ENCODE measurements around the gene STUB1.

STUB1 gene

GRCh38 chr16:679814-680624 is at the start of gene STUB1:
TSS of gene STUB1 (plus strand) at chr16:680410. CDS start at chr16:680526, 116 bp downstream.
- peaks cover 33% of the 10 kb centered on the region for H3K36me3 ChIP-seq (ENCODE audit: insufficient read depth, insufficient read length, low read length)
- peaks cover 11% of the 10 kb centered on the region for H3K27me3 ChIP-seq (ENCODE audit: insufficient read depth, insufficient read length)
- H3K4me3 ChIP-seq (ENCODE audit: insufficient read length, low read depth), result peak within 1 kb of the TSS; percentile 93
- TF ChIP-seq YY1 (IDR thresholded peaks at IDR 0.05; ENCODE audit: insufficient read depth, insufficient read length) (no peak), SUZ12 (IDR thresholded peaks at IDR 0.05; ENCODE audit: extremely low read depth, insufficient read depth, insufficient read length) (no peak), ZNF274 (IDR thresholded peaks at IDR 0.05; ENCODE audit: low read depth, low read length) (no peak)
- H3K9me3 ChIP-seq (ENCODE audit: insufficient read depth, low read length), result no peaks in the 10 kb centered on the region
- peak within 1 kb of the TSS; percentile 98 for H3K9ac ChIP-seq (ENCODE audit: insufficient read length, low read depth)
- peak; percentile 78 for DNase-seq (ENCODE audit: low read depth, low spot score)
- peaks cover 33% of the 10 kb centered on the region for H3K4me1 ChIP-seq (ENCODE audit: insufficient read depth, insufficient read length)

DNA sequence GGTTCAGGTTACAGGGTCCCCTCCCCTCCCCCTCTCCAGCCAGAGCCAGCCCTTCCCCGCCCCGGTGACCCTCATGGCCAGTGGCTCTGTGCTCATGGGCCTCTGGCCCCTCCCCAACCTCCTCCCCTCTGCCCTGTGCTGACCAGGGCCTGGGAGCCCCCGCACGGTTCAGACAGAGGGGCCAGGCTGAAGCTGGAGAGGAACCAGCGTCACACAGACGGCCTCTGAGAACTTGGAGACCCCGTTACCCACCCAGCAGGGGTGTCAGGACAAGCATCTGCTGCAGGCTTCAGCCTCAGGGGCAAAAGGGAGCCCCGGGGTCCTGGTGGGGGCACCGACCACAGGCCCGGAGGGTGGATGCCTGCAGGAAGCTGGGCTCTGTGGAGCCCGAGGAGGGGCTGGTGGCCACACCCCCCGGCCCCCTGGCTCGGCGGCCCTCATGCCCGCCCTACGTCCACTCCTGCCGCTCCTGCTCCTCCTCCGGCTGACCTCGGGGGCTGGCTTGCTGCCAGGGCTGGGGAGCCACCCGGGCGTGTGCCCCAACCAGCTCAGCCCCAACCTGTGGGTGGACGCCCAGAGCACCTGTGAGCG is 49.3 kb upstream of the STUB1 start, which contains the start of gene WFIKKN1:
Gene WFIKKN1, plus strand, starts transcription at position 171 of the 591 bp plus-strand sequence. Its CDS starts 269 bp downstream, at position 440.
- no peak for TF ChIP-seq ZNF274 (IDR thresholded peaks at IDR 0.05; ENCODE audit: low read depth, low read length)
- no peak for TF ChIP-seq SUZ12 (IDR thresholded peaks at IDR 0.05; ENCODE audit: extremely low read depth, insufficient read depth, insufficient read length)
- TF ChIP-seq YY1 (IDR thresholded peaks at IDR 0.05; ENCODE audit: insufficient read depth, insufficient read length), result no peak
- H3K4me3 ChIP-seq (ENCODE audit: insufficient read length, low read depth), result peak within 1 kb of the TSS; percentile 46
- peaks cover 54% of the 10 kb centered on the region for H3K4me1 ChIP-seq (ENCODE audit: insufficient read depth, insufficient read length)
- peak within 1 kb of the TSS; percentile 87 for H3K9ac ChIP-seq (ENCODE audit: insufficient read length, low read depth)
- no peaks in the 10 kb centered on the region for H3K9me3 ChIP-seq (ENCODE audit: insufficient read depth, low read length)
- no peak for DNase-seq (ENCODE audit: low read depth, low spot score)
- H3K27me3 ChIP-seq (ENCODE audit: insufficient read depth, insufficient read length), result no peaks in the 10 kb centered on the region
- H3K36me3 ChIP-seq (ENCODE audit: insufficient read depth, insufficient read length, low read length), result peaks cover 49% of the 10 kb centered on the region

DNA sequence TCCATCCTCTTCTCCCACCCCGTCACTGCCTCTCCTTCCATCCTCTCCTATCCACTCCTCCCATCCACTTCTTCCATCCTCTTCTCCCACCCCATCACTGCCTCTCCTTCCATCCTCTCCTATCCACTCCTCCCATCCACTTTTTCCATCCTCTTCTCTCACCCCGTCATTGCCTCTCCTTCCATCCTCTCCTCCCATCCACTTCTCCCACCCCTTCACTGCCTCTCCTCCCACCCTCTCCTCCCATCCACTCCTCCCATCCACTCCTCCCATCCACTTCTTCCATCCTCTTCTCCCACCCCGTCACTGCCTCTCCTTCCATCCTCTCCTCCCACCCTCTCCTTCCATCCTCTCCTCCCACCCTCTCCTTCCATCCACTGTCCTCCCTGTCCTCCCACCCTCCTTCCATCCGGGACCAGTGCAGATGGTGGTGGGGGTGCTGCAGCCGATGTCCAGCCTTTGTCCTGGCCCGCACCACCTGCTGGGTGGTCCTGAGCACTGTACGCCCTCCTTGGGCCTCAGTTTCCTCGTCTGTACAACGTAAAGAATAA is 48.3 kb upstream of the STUB1 start:
- DNase-seq (ENCODE audit: low read depth, low spot score), result no peak
- H3K4me3 ChIP-seq (ENCODE audit: insufficient read length, low read depth), result no peak overlapping the region
- peaks cover 44% of the 10 kb centered on the region for H3K36me3 ChIP-seq (ENCODE audit: insufficient read depth, insufficient read length, low read length)
- no peak for TF ChIP-seq ZNF274 (IDR thresholded peaks at IDR 0.05; ENCODE audit: low read depth, low read length)
- TF ChIP-seq SUZ12 (IDR thresholded peaks at IDR 0.05; ENCODE audit: extremely low read depth, insufficient read depth, insufficient read length), result no peak
- TF ChIP-seq YY1 (IDR thresholded peaks at IDR 0.05; ENCODE audit: insufficient read depth, insufficient read length), result no peak
- peaks cover 49% of the 10 kb centered on the region for H3K4me1 ChIP-seq (ENCODE audit: insufficient read depth, insufficient read length)
- H3K9ac ChIP-seq (ENCODE audit: insufficient read length, low read depth), result peak overlapping the region; percentile 44
- H3K27me3 ChIP-seq (ENCODE audit: insufficient read depth, insufficient read length), result no peaks in the 10 kb centered on the region
- H3K9me3 ChIP-seq (ENCODE audit: insufficient read depth, low read length), result no peaks in the 10 kb centered on the region

- H3K4me3 ChIP-seq (ENCODE audit: insufficient read length, low read depth), result no peak overlapping the region
- H3K9me3 ChIP-seq (ENCODE audit: insufficient read depth, low read length), result no peaks in the 10 kb centered on the region
- peaks cover 44% of the 10 kb centered on the region for H3K4me1 ChIP-seq (ENCODE audit: insufficient read depth, insufficient read length)
Observed at GRCh38 chr16:632486-633335, 47.5 kb upstream of the STUB1 start.

DNA sequence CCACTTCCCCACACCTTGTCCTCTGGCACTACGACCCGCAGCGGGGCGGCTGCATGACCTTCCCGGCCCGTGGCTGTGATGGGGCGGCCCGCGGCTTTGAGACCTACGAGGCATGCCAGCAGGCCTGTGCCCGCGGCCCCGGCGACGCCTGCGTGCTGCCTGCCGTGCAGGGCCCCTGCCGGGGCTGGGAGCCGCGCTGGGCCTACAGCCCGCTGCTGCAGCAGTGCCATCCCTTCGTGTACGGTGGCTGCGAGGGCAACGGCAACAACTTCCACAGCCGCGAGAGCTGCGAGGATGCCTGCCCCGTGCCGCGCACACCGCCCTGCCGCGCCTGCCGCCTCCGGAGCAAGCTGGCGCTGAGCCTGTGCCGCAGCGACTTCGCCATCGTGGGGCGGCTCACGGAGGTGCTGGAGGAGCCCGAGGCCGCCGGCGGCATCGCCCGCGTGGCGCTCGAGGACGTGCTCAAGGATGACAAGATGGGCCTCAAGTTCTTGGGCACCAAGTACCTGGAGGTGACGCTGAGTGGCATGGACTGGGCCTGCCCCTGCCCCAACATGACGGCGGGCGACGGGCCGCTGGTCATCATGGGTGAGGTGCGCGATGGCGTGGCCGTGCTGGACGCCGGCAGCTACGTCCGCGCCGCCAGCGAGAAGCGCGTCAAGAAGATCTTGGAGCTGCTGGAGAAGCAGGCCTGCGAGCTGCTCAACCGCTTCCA is 46.7 kb upstream of the STUB1 start:
- no peaks in the 10 kb centered on the region for H3K27me3 ChIP-seq (ENCODE audit: insufficient read depth, insufficient read length)
- H3K36me3 ChIP-seq (ENCODE audit: insufficient read depth, insufficient read length, low read length), result peaks cover 33% of the 10 kb centered on the region
- H3K9me3 ChIP-seq (ENCODE audit: insufficient read depth, low read length), result no peaks in the 10 kb centered on the region
- H3K9ac ChIP-seq (ENCODE audit: insufficient read length, low read depth), result no peak overlapping the region
- no peak for DNase-seq (ENCODE audit: low read depth, low spot score)
- H3K4me1 ChIP-seq (ENCODE audit: insufficient read depth, insufficient read length), result peaks cover 44% of the 10 kb centered on the region
- no peak overlapping the region for H3K4me3 ChIP-seq (ENCODE audit: insufficient read length, low read depth)
- TF ChIP-seq YY1 (IDR thresholded peaks at IDR 0.05; ENCODE audit: insufficient read depth, insufficient read length), result no peak
- TF ChIP-seq SUZ12 (IDR thresholded peaks at IDR 0.05; ENCODE audit: extremely low read depth, insufficient read depth, insufficient read length), result no peak

More at GRCh38 chr16:632486-633335, 47.5 kb upstream of the STUB1 start:
- Histone ChIP-seq H3K27me3 (ENCODE audit: insufficient read depth, insufficient read length) (no peaks in the 10 kb centered on the region), H3K36me3 (ENCODE audit: insufficient read depth, insufficient read length, low read length) (peaks cover 39% of the 10 kb centered on the region), H3K9ac (ENCODE audit: insufficient read length, low read depth) (peak overlapping the region; percentile 44)
- no peak for TF ChIP-seq YY1 (IDR thresholded peaks at IDR 0.05; ENCODE audit: insufficient read depth, insufficient read length)
- no peak for TF ChIP-seq ZNF274 (IDR thresholded peaks at IDR 0.05; ENCODE audit: low read depth, low read length)
- DNase-seq (ENCODE audit: low read depth, low spot score), result no peak

DNA sequence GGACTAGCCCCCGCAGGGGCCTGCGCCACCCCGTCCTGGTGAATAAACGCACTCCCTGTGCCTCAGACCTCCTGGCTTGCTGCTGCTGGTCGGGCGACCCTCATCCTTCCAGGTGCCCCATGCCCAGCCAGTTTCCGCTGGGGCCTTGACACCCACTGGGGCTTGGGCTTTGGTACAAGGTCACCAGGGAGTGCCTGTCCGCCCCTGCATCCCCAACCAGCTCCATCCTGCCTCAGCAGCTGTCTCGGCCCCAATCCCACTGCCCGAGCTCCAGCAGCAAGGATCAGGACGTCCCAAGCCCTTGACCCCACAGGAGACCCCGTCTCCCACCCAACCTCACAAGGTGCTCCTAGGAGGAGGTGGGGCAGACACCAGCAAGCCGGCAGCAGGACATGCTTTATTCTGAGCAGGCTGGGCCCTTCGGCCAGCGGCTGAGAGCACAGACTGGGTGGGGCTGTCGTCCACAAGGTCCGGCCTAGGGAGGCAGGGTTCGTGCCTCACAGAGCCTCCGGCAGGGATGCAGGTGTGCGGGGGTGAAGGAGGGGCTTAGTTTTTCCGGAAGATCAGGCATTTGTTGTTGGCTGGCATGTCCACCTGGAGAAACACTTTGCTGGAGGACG is 46.0 kb upstream of the STUB1 start:
- Histone ChIP-seq H3K36me3 (ENCODE audit: insufficient read depth, insufficient read length, low read length) (peaks cover 30% of the 10 kb centered on the region), H3K4me1 (ENCODE audit: insufficient read depth, insufficient read length) (peaks cover 44% of the 10 kb centered on the region), H3K9ac (ENCODE audit: insufficient read length, low read depth) (no peak overlapping the region), H3K27me3 (ENCODE audit: insufficient read depth, insufficient read length) (no peaks in the 10 kb centered on the region), H3K4me3 (ENCODE audit: insufficient read length, low read depth) (no peak overlapping the region), H3K9me3 (ENCODE audit: insufficient read depth, low read length) (no peaks in the 10 kb centered on the region)
- DNase-seq (ENCODE audit: low read depth, low spot score), result no peak
- no peak for TF ChIP-seq YY1 (IDR thresholded peaks at IDR 0.05; ENCODE audit: insufficient read depth, insufficient read length)
- no peak for TF ChIP-seq SUZ12 (IDR thresholded peaks at IDR 0.05; ENCODE audit: extremely low read depth, insufficient read depth, insufficient read length)
- TF ChIP-seq ZNF274 (IDR thresholded peaks at IDR 0.05; ENCODE audit: low read depth, low read length), result no peak

Measured in NT2/D1 (cell line).